Transverse colon (tissue), 4 donors: Measurements from ENCODE around the gene EXOC3L4. TPM values are rescaled to one million over a fixed set of nuclear protein-coding genes. Genes with fewer than 3 reads are reported as not detected.
A peak's percentile ranks its signal among the peaks of the same experiment; 100 is the strongest.

Experiments used
- DNase-seq: peaks from one replicate; pipeline ENCODE4 v3.0.0-alpha.2; 2019
- H3K27ac ChIP-seq, 4 donors: fragments of 200-600 bp; sonication (generic); 2 replicates each; pipeline ENCODE4 v1.5.1; 2016 to 2018; ENCODE audit warnings: inconsistent platforms in 4 of 4
- H3K27me3 ChIP-seq: fragments of 200-600 bp; sonication (generic); 2 replicates; pipeline ENCODE4 v1.5.1; 2017; ENCODE audit warnings: inconsistent platforms
- H3K36me3 ChIP-seq, 4 donors: fragments of 200-600 bp; sonication (generic); 2 replicates each; pipeline ENCODE4 v1.5.1; 2017 to 2019; ENCODE audit warnings: inconsistent platforms in 4 of 4
- H3K4me1 ChIP-seq, 4 donors: fragments of 200-600 bp; sonication (generic); 2 replicates each; pipeline ENCODE4 v1.5.1; 2017 to 2020; ENCODE audit warnings: inconsistent platforms in 4 of 4
- H3K4me3 ChIP-seq, 4 donors: fragments of 200-600 bp; sonication (generic); 1 replicate in 1 of 4; 2 replicates in 3 of 4; pipeline versions ENCODE4 v1.5.1 to v1.6.1; 2017 to 2019; ENCODE audit warnings: inconsistent platforms in 4 of 4
- H3K9me3 ChIP-seq, 2 donors: fragments of 200-600 bp; sonication (generic); 2 replicates each; pipeline ENCODE4 v1.5.1; 2017 to 2019; ENCODE audit warnings: inconsistent platforms in 2 of 2
- CTCF ChIP-seq, 5 experiments: fragments of 200-600 bp in 3 of 5; fragments of 450-650 bp in 2 of 5; sonication (generic) in 3 of 5; IDR thresholded peaks; 1 replicate in 2 of 5; 2 replicates in 3 of 5; pipeline ENCODE4 v1.5.1; 2016 to 2017; ENCODE audit warnings: antibody characterized with exemption in 5 of 5, inconsistent platforms in 3 of 5, mild to moderate bottlenecking in 2 of 5, moderate library complexity in 1 of 5
- EP300 ChIP-seq: sonication (generic); formaldehyde crosslinking; IDR thresholded peaks from one replicate; pipeline ENCODE4 v1.6.1; 2017; ENCODE audit warnings: antibody characterized with exemption, low read depth
- POLR2A ChIP-seq: fragments of 450-650 bp; IDR thresholded peaks from one replicate; pipeline ENCODE4 v1.6.1; 2016; ENCODE audit warnings: antibody characterized with exemption, mild to moderate bottlenecking, moderate library complexity
- POLR2AphosphoS5 ChIP-seq, 3 donors: sonication (generic); formaldehyde crosslinking; IDR thresholded peaks; one replicate each; pipeline ENCODE4 v1.6.1; 2016; ENCODE audit warnings: antibody characterized with exemption in 3 of 3
- WGBS, 2 donors: methylation state at CpG; one replicate each; pipeline ENCODE4 v1.1.5; 2018; ENCODE audit warnings: low coverage in 1 of 2; 5-methylcytosine and 5-hydroxymethylcytosine counted together
- in situ Hi-C, 4 donors: fragments of 200-750 bp; cut with MboI; loops; one replicate each; pipeline versions ENCODE4 v1.15.0 to v1.15.1; 2017; ENCODE audit warnings: low sequenced_read_pairs in 3 of 4, low pct_ligation_motif_present in 1 of 4, low pct_unique_long_range_greater_than_20kb in 1 of 4
- intact Hi-C: fragments of 100-400 bp; cut with DNase I; formaldehyde crosslinking; loops from one replicate; pipeline ENCODE4 v1.15.1; 2023; ENCODE audit warnings: low total_unique reads
- total RNA-seq, 4 donors: library from RNA; depleted of rRNA; stranded (reverse); fragments of >200 nt; gene quantifications; one replicate each; pipeline ENCODE4 v1.1.0, GENCODE V29; 2016

EXOC3L4 gene
- total RNA-seq, 4 donors from 2014 or later = 15.2 to 49.0 (median 30.3) TPM

GRCh38 chr14:103121121-103121845 lies 26.8 kb downstream of the EXOC3L4 start:
- peak overlapping the region in 1 of 4 donors; percentile 21 for H3K4me3 ChIP-seq
- no peaks in the 10 kb centered on the region for H3K9me3 ChIP-seq
- intact Hi-C loops (no loop called here), in situ Hi-C loops (no loop called here)
- WGBS, 2 donors = 45 to 50% methylated on average over 1 to 17 of the region's 18 CpGs
- peak; percentile 48 for DNase-seq
- H3K27me3 ChIP-seq = peaks cover 42% of the 10 kb centered on the region
- H3K36me3 ChIP-seq = no peaks in the 10 kb centered on the region
- H3K27ac ChIP-seq = peak overlapping the region; percentile 81 to 87 (median 86)
- H3K4me1 ChIP-seq = peaks cover 22 to 69% (median 48%) of the 10 kb centered on the region in 4 donors
- TF ChIP-seq EP300 (no peak), CTCF (IDR thresholded peaks at IDR 0.05) (no peak), POLR2A (no peak), POLR2AphosphoS5 (IDR thresholded peaks at IDR 0.05) (no peak)

- WGBS, 2 donors = 14% methylated on average over 21 of the region's 23 CpGs; no CpG with 5 or more reads in 1 of the 2 donors
- peaks cover 25 to 74% (median 53%) of the 10 kb centered on the region in 4 donors for H3K4me1 ChIP-seq
- no peaks in the 10 kb centered on the region for H3K9me3 ChIP-seq
- H3K27ac ChIP-seq = peak overlapping the region; percentile 81 to 87 (median 86)
- in situ Hi-C loops (no loop called here), intact Hi-C loops (no loop called here)
- peak; percentile 77 for DNase-seq
- TF ChIP-seq EP300 (no peak), CTCF (IDR thresholded peaks at IDR 0.05) (no peak), POLR2A (no peak), POLR2AphosphoS5 (IDR thresholded peaks at IDR 0.05) (peak in 2 of 3 donors; percentile 59 to 64)
- H3K4me3 ChIP-seq = peak overlapping the region in 1 of 4 donors; percentile 21
- H3K36me3 ChIP-seq = no peaks in the 10 kb centered on the region
- H3K27me3 ChIP-seq = peaks cover 42% of the 10 kb centered on the region
These were observed 27.5 kb downstream of the EXOC3L4 start for GRCh38 chr14:103121846-103122584.

- peaks cover 28 to 78% (median 57%) of the 10 kb centered on the region in 4 donors for H3K4me1 ChIP-seq
- H3K4me3 ChIP-seq = peak overlapping the region in 3 of 4 donors; percentile 38 to 58 (median 50)
- H3K9me3 ChIP-seq = no peaks in the 10 kb centered on the region
- peak overlapping the region; percentile 81 to 87 (median 86) for H3K27ac ChIP-seq
- 33% methylated on average over 15 of the region's 15 CpGs; no CpG with 5 or more reads in 1 of the 2 donors for WGBS, 2 donors
- TF ChIP-seq EP300 (no peak), POLR2AphosphoS5 (IDR thresholded peaks at IDR 0.05) (no peak), CTCF (IDR thresholded peaks at IDR 0.05) (no peak), POLR2A (no peak)
- in situ Hi-C loops (no loop called here), intact Hi-C loops (no loop called here)
- peaks cover 42% of the 10 kb centered on the region for H3K27me3 ChIP-seq
- DNase-seq = no peak
- no peaks in the 10 kb centered on the region for H3K36me3 ChIP-seq
These were observed 28.0 kb downstream of the EXOC3L4 start for GRCh38 chr14:103122585-103122946.

- WGBS, 2 donors = 1% methylated on average over 60 of the region's 74 CpGs; no CpG with 5 or more reads in 1 of the 2 donors
- H3K36me3 ChIP-seq = no peaks in the 10 kb centered on the region
- in situ Hi-C loops (no loop called here), intact Hi-C loops (no loop called here)
- peak within 1 kb of the TSS; percentile 20 to 58 (median 44) for H3K4me3 ChIP-seq
- TF ChIP-seq POLR2A (peak; percentile 54), POLR2AphosphoS5 (IDR thresholded peaks at IDR 0.05) (peak in 2 of 3 donors; percentile 37 to 68), EP300 (no peak), CTCF (IDR thresholded peaks at IDR 0.05) (no peak)
- peaks cover 42% of the 10 kb centered on the region for H3K27me3 ChIP-seq
- peak; percentile 55 for DNase-seq
- H3K9me3 ChIP-seq = no peaks in the 10 kb centered on the region
- H3K4me1 ChIP-seq = peaks cover 29 to 81% (median 58%) of the 10 kb centered on the region in 4 donors
- H3K27ac ChIP-seq = peak within 1 kb of the TSS; percentile 81 to 87 (median 86)
These were observed 28.6 kb downstream of the EXOC3L4 start, which contains the start of gene TNFAIP2 for GRCh38 chr14:103122947-103123633. Gene TNFAIP2, plus strand, starts transcription at chr14:103123461. Its CDS starts 2,997 bp downstream, at chr14:103126458.
